CD14-positive monocyte (primary cell): ENCODE data around the gene CSTPP1. TPM values are rescaled to one million over a fixed set of nuclear protein-coding genes. Genes with fewer than 3 reads are reported as not detected.

Source experiments
- DNase-seq, 3 donors: peaks; one replicate each; pipeline ENCODE4 v3.0.0-alpha.2; 2011 to 2022
- H2AFZ ChIP-seq: 2 replicates; pipeline ENCODE4 v1.6.0; 2012; ENCODE audit warnings: mild to moderate bottlenecking, low read depth, low read length, inconsistent platforms; ENCODE audit not compliant: insufficient read depth, poor library complexity, severe bottlenecking
- H3K27ac ChIP-seq, 2 donors: 1 replicate in 1 of 2; 2 replicates in 1 of 2; pipeline ENCODE4 v1.5.1; 2012 to 2013; ENCODE audit warnings: low read length in 2 of 2, control low read depth in 1 of 2, inconsistent platforms in 1 of 2, low read depth in 1 of 2, mild to moderate bottlenecking in 1 of 2
- H3K27me3 ChIP-seq, 2 donors: one replicate each; pipeline versions ENCODE4 v1.6.0 to v1.6.1; 2011 to 2013; ENCODE audit warnings: low read length in 2 of 2; ENCODE audit not compliant: control insufficient read depth in 2 of 2, insufficient read depth in 2 of 2
- H3K36me3 ChIP-seq, 2 donors: replicated peaks in 1 of 2; 1 replicate in 1 of 2; 2 replicates in 1 of 2; pipeline versions ENCODE4 v1.5.1 to v1.6.1; 2012 to 2013; ENCODE audit warnings: low read length in 2 of 2, control low read depth in 1 of 2, inconsistent platforms in 1 of 2, mild to moderate bottlenecking in 1 of 2; ENCODE audit not compliant: insufficient read depth in 2 of 2, control insufficient read depth in 1 of 2
- H3K4me1 ChIP-seq, 2 donors: 1 replicate in 1 of 2; 2 replicates in 1 of 2; pipeline versions ENCODE4 v1.5.1 to v1.6.1; 2012 to 2013; ENCODE audit warnings: low read length in 2 of 2, control low read depth in 1 of 2, inconsistent platforms in 1 of 2, mild to moderate bottlenecking in 1 of 2, moderate library complexity in 1 of 2; ENCODE audit not compliant: insufficient read depth in 2 of 2, control insufficient read depth in 1 of 2
- H3K4me2 ChIP-seq: replicated peaks from 2 replicates; pipeline ENCODE3; 2012; ENCODE audit warnings: low read length, moderate library complexity, mild to moderate bottlenecking; ENCODE audit not compliant: poor library complexity, severe bottlenecking; ENCODE audit errors: extremely low read depth
- H3K4me3 ChIP-seq, 3 experiments: fragments of 200-600 bp in 1 of 3; sonication (generic) in 1 of 3; replicated peaks in 1 of 3; 1 replicate in 2 of 3; 2 replicates in 1 of 3; pipeline ENCODE4 v1.5.1; 2011 to 2013; ENCODE audit warnings: low read length in 3 of 3, mild to moderate bottlenecking in 3 of 3, control low read depth in 2 of 3, low read depth in 2 of 3, inconsistent platforms in 1 of 3, moderate library complexity in 1 of 3
- H3K79me2 ChIP-seq: 2 replicates; pipeline ENCODE4 v1.6.0; 2012; ENCODE audit warnings: mild to moderate bottlenecking, control low read depth, inconsistent platforms, low read length, moderate library complexity; ENCODE audit not compliant: insufficient read depth
- H3K9ac ChIP-seq: 2 replicates; pipeline ENCODE4 v1.6.0; 2017; ENCODE audit warnings: low read length, mild to moderate bottlenecking; ENCODE audit not compliant: insufficient read depth, poor library complexity, severe bottlenecking
- H3K9me3 ChIP-seq, 2 donors: replicated peaks in 1 of 2; 1 replicate in 1 of 2; 2 replicates in 1 of 2; pipeline versions ENCODE4 v1.5.1 to v1.6.1; 2012 to 2013; ENCODE audit warnings: low read length in 2 of 2, control low read depth in 1 of 2; ENCODE audit not compliant: control insufficient read depth in 1 of 2, insufficient read depth in 1 of 2
- H4K20me1 ChIP-seq: 2 replicates; pipeline ENCODE4 v1.6.0; 2012; ENCODE audit warnings: mild to moderate bottlenecking, low read length, control low read depth, moderate library complexity; ENCODE audit not compliant: insufficient read depth
- H3K27ac Mint-ChIP-seq, 7 donors: one replicate each; pipeline ENCODE4 v1.8.0; 2020; ENCODE audit warnings: mild to moderate bottlenecking in 7 of 7, mixed read lengths in 7 of 7, moderate library complexity in 6 of 7, inconsistent platforms in 2 of 7
- H3K27me3 Mint-ChIP-seq, 3 donors: one replicate each; pipeline ENCODE4 v1.8.0; 2021 to 2022; ENCODE audit warnings: low read depth in 3 of 3, mild to moderate bottlenecking in 3 of 3, mixed read lengths in 3 of 3, moderate library complexity in 3 of 3, inconsistent platforms in 1 of 3
- H3K36me3 Mint-ChIP-seq, 2 donors: one replicate each; pipeline ENCODE4 v1.8.0; 2020; ENCODE audit warnings: mixed read lengths in 2 of 2, inconsistent platforms in 1 of 2, mild to moderate bottlenecking in 1 of 2
- H3K4me1 Mint-ChIP-seq: one replicate; pipeline ENCODE4 v1.8.0; 2020; ENCODE audit warnings: mild to moderate bottlenecking, mixed read lengths
- H3K4me3 Mint-ChIP-seq, 2 donors: one replicate each; pipeline ENCODE4 v1.8.0; 2020; ENCODE audit warnings: mild to moderate bottlenecking in 2 of 2, mixed read lengths in 2 of 2, moderate library complexity in 1 of 2
- H3K9me3 Mint-ChIP-seq, 7 donors: one replicate each; pipeline ENCODE4 v1.8.0; 2020 to 2022; ENCODE audit warnings: mixed read lengths in 7 of 7, mild to moderate bottlenecking in 6 of 7, moderate library complexity in 6 of 7, inconsistent platforms in 2 of 7
- CTCF ChIP-seq: fragments of 200-600 bp; IDR thresholded peaks from one replicate; pipeline ENCODE4 v1.8.0; 2022; ENCODE audit warnings: antibody characterized with exemption, mild to moderate bottlenecking
- WGBS: methylation state at CpG from one replicate; pipeline ENCODE4 v1.1.5; 2013; ENCODE audit warnings: missing lambda C conversion rate; ENCODE audit not compliant: insufficient coverage; 5-methylcytosine and 5-hydroxymethylcytosine counted together
- intact Hi-C, 2 donors: fragments of 100-400 bp; cut with micrococcal nuclease; formaldehyde crosslinking; loops; one replicate each; pipeline versions ENCODE4 v1.15.0 to v1.15.1; 2023
- polyA plus RNA-seq, 3 donors: library from polyadenylated mRNA; depleted of rRNA in 1 of 3; unstranded in 2 of 3; stranded (reverse) in 1 of 3; fragments of 300-500 nt in 2 of 3; fragments of >200 nt in 1 of 3; fragmentation: Illumina TruSeq in 2 of 3; gene quantifications; 1 replicate in 2 of 3; 2 replicates in 1 of 3; pipeline ENCODE4 v1.2.3, GENCODE V29; 2012 to 2021

Gene CSTPP1
- polyA plus RNA-seq, 3 donors: 4.5 to 6.5 (median 5.9) TPM

DNA sequence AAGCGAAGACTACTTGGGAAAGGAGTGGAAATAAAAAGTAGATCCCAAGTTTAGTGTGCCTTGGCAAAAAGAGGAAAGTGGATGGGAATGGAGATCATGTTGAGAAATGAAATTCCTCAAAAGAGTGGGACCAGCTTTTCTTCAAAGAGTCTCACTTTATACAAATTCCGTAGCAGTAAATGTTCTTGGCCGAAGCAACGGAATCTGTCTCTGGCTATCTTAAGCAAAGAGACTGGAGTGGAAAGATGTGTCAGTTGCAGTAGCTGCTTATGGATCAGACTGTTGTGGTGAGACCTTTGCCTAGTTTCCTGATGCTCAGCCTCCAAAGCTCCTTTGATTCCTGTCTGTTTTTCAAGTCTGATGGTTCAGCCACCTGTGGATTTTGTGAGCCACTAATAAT, 73.6 kb downstream of the CSTPP1 start:
- Histone ChIP-seq H3K4me2 (no peak overlapping the region), H3K36me3 (no peaks in the 10 kb centered on the region), H3K4me1 (no peaks in the 10 kb centered on the region), H4K20me1 (no peaks in the 10 kb centered on the region), H3K79me2 (no peaks in the 10 kb centered on the region), H3K9ac (no peak overlapping the region), H3K27me3 (no peaks in the 10 kb centered on the region), H2AFZ (no peak overlapping the region), H3K9me3 (no peaks in the 10 kb centered on the region), H3K27ac (no peak overlapping the region), H3K4me3 (no peak overlapping the region)
- no peak for TF ChIP-seq CTCF
- H3K4me3 Mint-ChIP-seq: no peak overlapping the region
- WGBS: 100% methylated on average over 1 of the region's 4 CpGs
- H3K9me3 Mint-ChIP-seq: peaks cover 0 to 4% (median 0%) of the 10 kb centered on the region in 7 donors
- DNase-seq: no peak
- no peaks in the 10 kb centered on the region for H3K36me3 Mint-ChIP-seq
- no peaks in the 10 kb centered on the region for H3K27me3 Mint-ChIP-seq
- no peak overlapping the region for H3K27ac Mint-ChIP-seq
- intact Hi-C loops: no loop called here
- H3K4me1 Mint-ChIP-seq: peaks cover 14% of the 10 kb centered on the region

DNA sequence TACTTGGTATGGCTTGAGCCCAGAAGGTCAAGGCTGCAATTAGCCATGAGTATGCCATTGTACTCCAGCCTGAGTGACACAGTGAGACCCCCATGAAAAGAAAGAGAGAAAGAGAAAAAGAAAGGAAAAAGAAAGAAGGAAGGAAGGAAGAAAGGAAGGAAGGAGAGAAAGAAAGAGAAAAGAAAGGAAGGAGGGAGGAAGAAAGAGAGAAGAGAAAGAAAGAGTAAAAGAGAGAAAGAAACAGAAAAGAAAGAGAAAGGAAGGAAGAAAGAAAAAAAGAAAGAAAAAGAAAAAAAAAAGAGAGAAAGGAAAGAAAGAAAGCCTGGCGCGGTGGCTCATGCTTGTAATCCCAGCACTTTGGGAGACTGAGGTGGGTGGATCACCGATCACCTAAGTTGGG, 77.5 kb downstream of the CSTPP1 start:
- H3K4me2 ChIP-seq: no peak overlapping the region

More for the DNA sequence above, 77.5 kb downstream of the CSTPP1 start:
- Mint-ChIP-seq H3K9me3 (peaks cover 0 to 4% (median 0%) of the 10 kb centered on the region in 7 donors), H3K4me3 (no peak overlapping the region), H3K36me3 (no peaks in the 10 kb centered on the region), H3K27ac (no peak overlapping the region), H3K4me1 (peaks cover 6% of the 10 kb centered on the region), H3K27me3 (peaks cover 0 to 2% (median 0%) of the 10 kb centered on the region in 3 donors)
- Histone ChIP-seq H2AFZ (no peak overlapping the region), H3K27me3 (no peaks in the 10 kb centered on the region), H3K79me2 (no peaks in the 10 kb centered on the region), H3K9me3 (no peaks in the 10 kb centered on the region), H3K9ac (no peak overlapping the region), H3K36me3 (no peaks in the 10 kb centered on the region), H3K4me3 (no peak overlapping the region), H4K20me1 (no peaks in the 10 kb centered on the region), H3K27ac (no peak overlapping the region), H3K4me1 (no peaks in the 10 kb centered on the region)
- TF ChIP-seq CTCF: no peak
- intact Hi-C loops: no loop called here
- no peak for DNase-seq
- WGBS: no CpG with 5 or more reads among the region's 3 CpGs
